Uterus (tissue), 2 donors: ENCODE data around the gene SCG2.

Experiments
- POLR2A ChIP-seq, 2 donors: fragments of 450-650 bp; IDR thresholded peaks; one replicate each; pipeline ENCODE4 v1.6.1; 2016; ENCODE audit warnings: antibody characterized with exemption in 2 of 2, mild to moderate bottlenecking in 1 of 2, moderate library complexity in 1 of 2
- TF ChIP-seq, protein P1 (sequence below), 4 experiments: fragments of 200-600 bp in 2 of 4; fragments of 450-650 bp in 2 of 4; sonication (generic) in 2 of 4; IDR thresholded peaks; one replicate each; pipeline ENCODE4 v1.5.1; 2016 to 2019; ENCODE audit warnings: antibody characterized with exemption in 4 of 4, mild to moderate bottlenecking in 2 of 4, moderate library complexity in 1 of 4

DNA sequence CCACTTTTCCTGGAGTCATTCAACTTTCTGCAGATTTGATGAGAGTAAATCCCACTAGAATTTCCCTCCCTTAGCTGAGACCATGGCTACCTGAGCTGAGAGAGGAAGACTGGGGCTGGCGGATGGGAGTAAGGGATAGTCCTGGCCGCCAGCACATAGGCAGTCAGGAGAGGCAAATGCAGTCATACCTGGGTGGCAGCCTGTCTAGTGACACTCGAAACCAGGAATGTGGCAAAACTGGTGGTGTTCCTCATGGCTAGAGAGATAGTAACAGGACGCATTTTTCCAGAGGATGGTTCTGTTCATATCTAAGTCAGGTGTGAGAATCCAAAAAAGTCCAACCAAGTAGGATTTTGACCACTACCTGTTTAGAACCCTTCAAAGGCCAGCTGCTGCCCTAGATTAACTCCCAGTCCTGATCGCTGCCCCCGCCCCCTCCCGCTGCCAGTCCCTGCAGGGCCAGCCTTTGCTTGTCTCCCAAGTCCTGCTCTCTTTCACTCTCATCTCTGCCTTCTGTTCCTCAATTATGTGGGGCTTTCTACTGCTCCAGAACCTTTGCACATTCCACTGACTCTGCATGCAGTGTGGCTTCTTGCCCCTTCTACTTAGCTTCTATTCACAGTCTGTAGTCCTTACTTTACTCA lies 17.4 kb upstream of the SCG2 start:
- TF ChIP-seq, protein P1, sequence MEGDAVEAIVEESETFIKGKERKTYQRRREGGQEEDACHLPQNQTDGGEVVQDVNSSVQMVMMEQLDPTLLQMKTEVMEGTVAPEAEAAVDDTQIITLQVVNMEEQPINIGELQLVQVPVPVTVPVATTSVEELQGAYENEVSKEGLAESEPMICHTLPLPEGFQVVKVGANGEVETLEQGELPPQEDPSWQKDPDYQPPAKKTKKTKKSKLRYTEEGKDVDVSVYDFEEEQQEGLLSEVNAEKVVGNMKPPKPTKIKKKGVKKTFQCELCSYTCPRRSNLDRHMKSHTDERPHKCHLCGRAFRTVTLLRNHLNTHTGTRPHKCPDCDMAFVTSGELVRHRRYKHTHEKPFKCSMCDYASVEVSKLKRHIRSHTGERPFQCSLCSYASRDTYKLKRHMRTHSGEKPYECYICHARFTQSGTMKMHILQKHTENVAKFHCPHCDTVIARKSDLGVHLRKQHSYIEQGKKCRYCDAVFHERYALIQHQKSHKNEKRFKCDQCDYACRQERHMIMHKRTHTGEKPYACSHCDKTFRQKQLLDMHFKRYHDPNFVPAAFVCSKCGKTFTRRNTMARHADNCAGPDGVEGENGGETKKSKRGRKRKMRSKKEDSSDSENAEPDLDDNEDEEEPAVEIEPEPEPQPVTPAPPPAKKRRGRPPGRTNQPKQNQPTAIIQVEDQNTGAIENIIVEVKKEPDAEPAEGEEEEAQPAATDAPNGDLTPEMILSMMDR (IDR thresholded peaks at IDR 0.05): no peak
- TF ChIP-seq POLR2A (IDR thresholded peaks at IDR 0.05): no peak
